Activated T-cell treated with anti-CD3 and anti-CD28 coated beads for 24 hours (primary cell): ENCODE data around the gene NOVA2.
"Not testable (repeated sequence)": the region's sequence is repeated elsewhere in the genome, so short reads cannot be mapped to it uniquely, and the experiment has no call there.

Experiments used
- DNase-seq: peaks from one replicate; pipeline ENCODE4 v3.0.0-alpha.2; 2020; ENCODE audit warnings: low read depth

NOVA2 gene

DNA sequence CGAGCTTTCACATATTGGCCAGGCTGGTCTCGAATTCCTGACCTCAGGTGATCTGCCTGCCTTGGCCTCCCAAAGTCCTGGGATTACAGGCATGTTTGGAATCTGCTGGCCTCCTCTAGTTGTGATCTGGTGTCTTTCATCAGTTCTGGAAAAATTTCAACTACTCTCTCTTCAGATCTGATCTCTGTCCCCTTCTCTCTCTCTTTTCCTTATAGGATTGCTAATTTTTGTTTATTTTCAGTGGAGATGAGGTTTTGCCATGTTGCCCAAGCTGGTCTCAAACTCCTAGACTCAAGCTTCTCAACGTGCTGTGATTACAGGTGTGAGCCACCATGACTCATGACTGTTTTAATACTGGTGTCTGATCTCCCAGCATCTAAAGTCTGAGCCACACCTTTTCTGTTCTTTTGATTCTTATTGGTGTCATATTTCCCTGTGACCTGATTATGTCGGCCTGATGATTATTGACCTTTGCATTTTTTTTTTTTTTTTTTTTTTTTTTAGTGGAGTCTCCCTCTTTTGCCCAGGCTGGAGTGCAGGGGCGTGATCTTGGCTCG lies 48.7 kb downstream of the NOVA2 start:
- no peak for DNase-seq

DNA sequence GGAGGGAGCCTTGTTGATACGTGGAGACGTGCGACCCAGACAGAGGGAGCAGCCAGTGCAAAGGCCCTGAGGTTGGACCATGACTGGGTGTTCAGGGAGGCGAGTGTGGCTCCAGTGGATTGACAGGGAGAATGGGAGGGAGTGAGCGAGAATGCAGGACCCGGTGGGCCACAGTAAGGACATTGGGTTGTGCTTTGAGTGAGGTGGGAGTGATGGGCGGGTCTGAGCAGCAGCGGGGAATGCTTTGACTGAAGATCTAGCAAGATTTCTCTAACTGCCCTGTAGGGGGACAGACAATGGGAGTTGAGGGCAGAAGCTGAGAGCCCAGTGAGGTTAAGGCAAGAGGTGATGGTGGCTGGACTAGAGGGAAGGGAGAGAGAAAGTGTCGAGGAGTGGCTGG lies 51.4 kb downstream of the NOVA2 start:
- DNase-seq = no peak

DNA sequence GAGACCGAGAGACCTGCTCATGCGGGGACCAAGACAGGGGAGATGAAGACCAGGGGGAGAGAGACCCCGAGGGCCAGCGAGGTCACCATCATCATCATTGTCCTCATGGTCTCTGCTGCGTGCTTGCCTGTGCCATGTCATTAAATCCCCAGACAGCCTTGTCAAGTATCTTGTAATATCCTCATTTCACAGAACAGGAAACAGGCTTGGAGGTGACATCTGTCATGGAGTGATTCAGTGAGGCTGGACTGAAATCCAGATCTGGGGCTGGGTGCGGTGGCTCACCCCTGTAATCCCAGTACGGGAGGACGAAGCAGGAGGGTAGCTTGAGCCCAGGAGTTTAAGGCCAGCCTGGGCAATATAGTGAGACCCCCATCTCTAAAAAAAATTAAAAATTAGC lies 53.2 kb downstream of the NOVA2 start:
- no peak for DNase-seq

DNA sequence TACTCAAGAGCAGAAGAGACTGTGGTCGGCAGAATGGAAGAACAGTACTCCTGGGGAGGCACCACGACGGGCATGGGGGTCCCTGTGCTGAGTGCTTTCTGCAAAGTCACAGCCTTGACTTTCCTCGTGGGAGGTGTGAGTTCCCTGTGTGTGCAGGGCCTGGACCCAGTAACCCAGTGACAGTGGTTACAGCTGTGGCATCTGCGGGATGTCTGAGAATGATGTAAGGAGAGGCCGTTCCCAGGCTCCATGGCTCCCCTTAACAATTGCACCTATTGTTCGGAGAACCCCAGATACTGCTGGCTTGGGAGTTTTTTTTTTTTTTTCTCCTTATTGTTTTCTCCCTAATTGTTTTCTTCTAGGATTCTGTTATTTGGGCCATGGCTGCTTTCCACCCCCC lies 54.0 kb downstream of the NOVA2 start:
- no peak for DNase-seq

DNA sequence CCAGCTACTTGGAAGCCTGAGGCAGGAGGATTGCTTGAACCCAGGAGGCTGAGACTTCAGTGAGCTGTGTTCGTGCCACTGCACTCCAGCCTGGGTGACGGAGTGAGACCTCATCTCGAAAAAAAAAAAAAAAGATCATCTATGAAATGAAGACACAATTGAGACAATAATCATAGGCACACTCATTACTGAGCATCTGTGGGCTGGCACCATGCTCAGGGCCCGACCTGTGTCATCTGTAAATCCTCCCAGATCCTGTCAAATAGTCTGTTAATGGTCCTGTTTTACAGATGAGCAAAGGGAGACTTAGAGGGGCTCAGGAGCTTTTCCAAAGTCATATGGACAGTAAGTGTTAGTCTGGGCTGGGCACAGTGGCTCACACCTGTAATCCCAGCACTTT lies 54.9 kb downstream of the NOVA2 start:
- no peak for DNase-seq

DNA sequence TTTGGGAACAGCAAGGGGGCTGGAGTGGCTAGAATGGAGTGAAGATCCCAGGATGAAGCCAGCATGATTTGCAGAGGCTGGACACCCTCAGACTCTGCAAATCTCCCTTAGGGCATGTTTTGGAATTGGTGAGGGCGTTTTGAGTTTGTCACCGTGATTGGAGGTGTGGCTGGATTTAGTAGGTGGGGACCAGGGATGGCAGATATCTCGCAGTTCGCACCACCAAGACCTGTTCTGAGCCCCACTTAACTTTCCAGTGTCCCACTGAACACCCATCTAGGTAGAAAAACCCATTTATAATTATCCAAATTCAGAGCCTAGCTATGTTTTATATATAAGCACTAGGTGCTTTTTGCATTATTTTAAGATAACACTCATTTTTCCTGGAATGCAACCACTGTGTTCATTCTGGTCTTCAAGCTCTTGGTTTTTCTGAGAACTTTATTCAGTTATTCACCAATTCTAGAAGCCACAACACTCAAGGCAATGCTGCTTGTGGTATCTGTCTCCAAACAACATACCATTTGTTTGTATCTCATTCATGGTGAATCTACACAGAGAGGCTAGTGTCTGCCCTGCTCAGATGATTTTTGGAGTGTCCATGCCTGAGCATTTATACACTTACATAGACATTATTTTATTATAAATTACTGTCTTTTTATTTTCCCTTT lies 56.1 kb downstream of the NOVA2 start:
- DNase-seq = no peak

DNA sequence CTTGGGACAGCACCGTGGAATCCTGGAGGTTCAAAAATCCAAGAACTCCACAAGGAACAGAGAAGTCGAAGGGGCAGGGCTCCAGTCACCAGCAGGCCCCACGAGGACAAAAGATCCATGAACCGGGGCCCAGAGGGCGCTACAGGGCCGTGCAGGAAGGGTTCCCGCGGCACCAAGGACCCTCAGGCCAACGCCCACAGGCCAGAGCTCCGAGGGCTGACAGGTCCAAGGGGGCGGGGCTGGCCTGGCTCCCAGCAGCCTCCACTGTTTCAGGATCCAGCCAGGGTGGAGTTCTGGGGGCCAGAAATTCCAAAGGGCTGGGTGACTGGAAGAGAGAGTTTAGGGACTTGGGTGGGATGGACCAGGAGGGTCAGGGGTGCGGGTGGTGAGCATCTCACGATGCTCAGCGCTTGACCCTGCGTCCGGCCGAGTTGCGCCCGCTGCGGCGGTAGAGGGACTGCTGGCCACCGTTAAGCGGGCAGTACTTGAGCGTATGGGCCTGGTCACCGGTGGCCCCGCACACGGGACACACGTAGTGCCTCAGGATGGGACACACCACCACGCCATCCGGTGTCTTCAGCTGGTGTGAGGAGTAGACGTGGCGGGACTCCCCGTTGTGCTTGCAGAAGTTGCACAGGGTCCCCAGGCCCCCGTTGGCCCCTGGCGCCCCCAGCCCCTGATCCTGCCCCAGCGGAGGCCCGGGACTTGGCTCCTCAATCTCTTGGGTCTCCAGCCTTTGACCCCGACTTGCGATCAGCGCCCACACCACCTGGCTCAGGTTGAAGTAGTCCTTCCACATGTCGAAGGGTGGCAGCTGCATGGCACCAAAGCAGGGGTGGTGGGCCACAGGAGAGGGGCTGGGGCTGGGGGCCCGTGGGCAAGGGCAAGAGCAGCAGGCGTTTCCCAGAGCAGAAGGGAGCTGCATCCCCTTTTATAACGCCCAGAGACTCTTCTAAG lies 59.5 kb downstream of the NOVA2 start, which contains the start of gene NANOS2:
NANOS2 (minus strand) TSS at position 905 of the 957 bp plus-strand sequence; CDS start at position 820, 85 bp downstream.
- DNase-seq = no peak

DNA sequence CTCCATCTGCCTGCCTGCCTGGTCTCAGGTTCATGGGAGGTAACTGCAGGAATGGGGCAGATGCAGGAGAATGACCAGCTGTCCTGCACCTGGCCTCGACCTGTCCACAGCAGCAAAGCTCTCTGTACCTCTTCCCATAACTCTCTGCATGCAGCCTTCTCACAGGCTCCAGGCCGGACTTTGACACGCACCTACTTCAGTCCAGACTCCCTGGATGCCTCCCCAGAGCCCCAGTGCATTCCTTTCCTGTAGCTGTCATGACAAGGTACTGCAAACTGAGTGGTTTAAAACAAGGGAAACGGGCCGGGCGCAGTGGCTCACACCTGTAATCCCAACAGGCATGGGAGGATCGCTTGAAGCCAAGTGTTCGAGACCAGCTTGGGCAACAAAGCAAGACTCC lies 62.4 kb downstream of the NOVA2 start:
- DNase-seq = no peak

DNA sequence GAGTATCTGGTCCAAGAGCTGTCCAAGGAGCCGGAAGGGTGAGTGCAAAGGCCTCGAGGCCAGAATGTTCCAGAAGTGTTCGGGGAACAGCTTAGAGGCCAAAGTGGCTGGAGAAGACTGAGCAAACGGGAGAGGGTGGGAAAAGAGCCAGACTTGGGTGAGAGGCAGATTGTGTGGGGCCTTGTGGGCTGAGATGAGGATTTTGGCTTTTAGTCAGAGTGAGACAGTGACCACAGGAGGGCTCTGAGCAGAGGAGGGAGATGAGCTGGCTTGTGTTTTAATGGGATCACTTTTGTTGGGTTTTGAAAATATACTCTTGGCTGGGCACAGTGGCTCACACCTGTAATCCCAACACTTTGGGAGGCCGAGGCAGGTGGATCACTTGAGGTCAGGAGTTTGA lies 64.7 kb downstream of the NOVA2 start:
- DNase-seq = no peak

DNA sequence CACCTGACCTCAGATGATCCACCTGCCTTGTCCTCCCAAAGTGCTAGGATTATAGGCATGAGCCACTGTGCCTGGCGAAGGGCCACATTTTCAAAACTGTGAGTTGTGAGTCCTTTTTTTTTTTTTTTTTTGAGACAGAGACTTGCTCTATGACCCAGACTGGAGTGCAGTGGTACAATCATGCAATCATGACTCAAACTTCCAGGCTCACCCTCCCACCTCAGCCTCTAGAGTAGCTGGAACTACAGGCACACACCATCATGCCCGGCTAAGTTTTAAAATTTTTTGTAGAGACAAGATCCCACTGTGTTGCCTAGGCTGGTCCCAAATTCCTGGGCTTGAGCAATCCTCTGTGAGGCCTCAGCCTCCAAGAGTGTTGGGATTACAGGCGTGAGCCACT lies 67.4 kb downstream of the NOVA2 start:
- DNase-seq = no peak

DNA sequence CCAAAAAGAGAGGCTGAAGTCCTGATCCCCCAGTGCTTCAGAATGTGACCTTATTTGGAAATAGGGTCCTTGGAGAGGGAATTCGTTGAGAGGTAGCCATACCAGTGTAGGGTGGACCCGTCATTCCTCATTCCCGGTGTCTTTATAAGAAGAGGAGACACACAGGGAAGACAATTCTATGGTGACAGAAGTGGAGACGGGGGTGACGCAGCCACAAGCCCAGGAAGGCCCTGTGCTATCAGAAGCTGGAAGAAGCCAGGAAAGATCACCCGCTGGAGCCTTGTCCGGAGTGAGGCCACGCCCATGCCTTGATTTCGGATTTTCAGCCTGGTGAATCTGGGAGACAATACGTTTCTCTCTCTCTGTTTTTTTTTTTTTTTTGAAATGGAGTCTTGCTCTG lies 68.7 kb downstream of the NOVA2 start:
- no peak for DNase-seq

DNA sequence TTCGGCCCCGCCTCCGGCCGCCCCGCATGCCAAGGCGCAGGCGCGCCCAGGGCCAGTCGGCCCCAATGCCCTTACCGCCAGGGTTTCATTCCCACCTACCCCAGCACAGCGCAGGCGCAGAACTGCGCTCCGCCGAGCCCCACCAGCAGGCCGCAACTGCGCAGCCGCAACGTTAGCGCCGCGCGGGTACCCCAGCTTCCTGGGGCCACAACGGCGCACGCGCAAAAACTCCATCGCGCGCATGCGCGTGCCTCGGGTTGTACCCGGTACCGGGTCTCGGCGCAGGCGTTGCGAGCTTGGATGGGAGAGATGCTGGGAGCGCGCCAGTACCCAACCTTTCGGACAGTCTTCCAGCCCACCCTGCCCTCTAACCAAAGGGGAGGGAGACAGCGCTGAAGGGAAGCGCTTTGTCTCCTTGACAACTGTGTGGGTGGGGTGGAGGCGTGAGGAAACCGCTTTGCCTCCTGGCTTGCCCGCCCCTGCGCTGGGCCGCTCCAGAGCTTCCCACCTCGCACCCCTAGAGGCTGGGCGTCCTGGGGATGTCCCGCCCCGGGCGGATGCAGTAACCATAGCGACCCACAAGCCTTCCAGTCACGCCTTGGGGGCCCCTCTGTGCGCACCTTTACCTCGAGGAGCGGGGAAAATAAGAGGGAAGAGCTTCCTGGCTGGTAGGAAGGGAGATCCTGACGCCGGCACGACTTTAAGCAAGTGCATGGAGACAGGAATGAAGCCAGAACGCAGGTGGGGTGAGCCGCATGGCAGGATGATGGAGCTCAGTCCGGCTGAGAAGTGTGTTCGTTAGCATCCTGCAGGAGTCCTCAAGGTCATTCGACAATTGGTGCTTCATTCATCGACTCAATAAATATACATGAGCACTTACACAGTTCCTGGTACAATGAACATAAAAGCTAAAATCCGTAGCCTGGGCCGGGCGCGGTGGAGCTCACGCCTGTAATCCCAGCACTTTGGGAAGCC lies 70.7 kb downstream of the NOVA2 start:
- peak; percentile 100 for DNase-seq

DNA sequence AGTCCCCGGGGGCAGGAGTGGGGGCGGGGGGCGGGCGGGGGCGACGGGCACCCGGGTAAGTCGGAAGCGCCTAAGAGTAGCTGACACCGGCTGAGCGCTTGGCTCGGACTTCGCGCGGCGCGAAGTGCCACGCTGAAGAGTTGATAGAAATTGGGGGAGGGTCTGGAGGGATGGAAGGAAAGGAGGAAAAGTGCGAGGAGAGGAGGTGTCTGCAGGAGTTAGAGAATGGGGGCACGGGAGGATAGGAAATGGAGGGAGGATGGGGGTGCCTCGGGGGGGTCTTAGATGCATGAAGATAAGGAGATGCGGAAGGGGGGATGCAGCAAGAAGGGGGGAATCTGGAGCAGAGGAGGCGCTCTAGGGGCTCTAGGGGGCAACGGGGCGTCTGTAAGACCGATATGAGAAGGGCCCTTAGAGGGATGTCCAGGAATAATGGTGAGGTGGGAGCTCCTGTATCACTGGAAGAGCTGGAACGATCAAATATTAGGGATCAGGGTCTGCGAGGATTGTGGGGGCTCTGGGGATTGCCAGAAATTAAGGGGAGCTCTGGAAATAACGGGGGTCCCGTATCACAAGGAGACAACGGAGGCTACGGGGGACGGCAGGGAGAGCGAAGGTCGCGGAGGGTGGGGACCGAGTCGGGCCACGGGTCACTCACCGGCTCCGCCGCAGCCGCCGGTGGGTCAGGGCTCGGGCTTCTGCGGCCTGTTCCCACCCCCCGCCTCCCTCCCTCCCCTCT lies 71.6 kb downstream of the NOVA2 start, which contains the start of gene MYPOP:
MYPOP (minus strand) TSS at position 702 of the 739 bp plus-strand sequence. CDS start 840 bp downstream, outside the sequence.
- DNase-seq = no peak

DNA sequence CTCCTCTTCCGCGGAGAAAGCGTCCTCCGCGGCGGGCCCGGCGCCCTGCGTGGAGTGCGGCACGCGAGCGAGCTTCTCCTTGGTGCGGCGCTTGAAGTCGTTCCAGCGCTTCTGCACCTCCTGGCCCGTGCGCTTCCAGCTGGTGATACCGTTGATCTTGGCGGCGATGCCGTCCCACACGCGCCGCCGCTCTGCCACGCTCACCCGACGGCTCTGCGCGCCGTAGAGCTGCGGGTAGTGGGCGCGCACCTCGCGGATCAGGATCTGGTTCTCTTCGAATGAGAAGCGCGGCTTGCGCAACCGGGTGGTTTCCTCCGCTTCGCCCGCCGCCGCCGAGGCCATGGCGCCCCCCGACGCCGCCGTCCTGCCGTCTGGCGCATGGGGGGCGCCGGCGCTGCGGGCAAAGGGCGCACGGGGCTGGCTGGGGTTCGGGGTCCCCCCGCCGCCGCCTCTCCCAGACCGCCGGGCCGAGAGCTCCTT lies 72.2 kb downstream of the NOVA2 start:
- DNase-seq = no peak

DNA sequence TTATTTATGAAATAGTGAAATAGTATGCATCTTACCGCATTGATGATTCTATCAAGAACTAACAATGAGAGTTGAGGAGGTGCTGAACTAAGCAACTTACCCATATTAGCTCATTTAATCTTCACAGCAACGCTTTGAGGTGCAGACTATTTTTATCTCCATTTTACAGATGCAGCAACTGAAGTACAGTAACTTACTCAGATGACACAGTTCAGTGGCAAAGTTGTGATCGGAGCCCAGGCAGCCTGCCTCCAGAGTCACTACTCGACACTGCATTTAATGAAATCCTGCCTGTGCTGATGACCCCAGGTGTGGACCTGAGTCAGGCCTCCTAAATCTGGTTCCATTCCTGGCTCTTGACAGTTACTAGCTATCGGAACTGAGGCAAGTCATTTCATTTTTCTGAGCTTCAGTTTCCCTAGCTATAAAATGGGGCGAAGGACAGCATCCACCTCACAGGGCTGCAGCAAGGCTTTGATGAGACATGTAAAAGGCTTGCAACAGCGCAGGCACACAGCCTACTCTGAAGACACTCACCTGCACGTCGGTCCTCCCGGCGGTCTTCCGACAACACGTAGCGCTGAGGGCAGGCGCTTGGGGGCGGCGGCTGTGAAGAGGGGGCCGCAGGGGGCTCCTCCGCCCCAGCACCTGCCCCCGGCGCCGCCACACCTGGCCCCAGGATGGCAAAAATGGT lies 72.8 kb downstream of the NOVA2 start:
- no peak for DNase-seq

DNA sequence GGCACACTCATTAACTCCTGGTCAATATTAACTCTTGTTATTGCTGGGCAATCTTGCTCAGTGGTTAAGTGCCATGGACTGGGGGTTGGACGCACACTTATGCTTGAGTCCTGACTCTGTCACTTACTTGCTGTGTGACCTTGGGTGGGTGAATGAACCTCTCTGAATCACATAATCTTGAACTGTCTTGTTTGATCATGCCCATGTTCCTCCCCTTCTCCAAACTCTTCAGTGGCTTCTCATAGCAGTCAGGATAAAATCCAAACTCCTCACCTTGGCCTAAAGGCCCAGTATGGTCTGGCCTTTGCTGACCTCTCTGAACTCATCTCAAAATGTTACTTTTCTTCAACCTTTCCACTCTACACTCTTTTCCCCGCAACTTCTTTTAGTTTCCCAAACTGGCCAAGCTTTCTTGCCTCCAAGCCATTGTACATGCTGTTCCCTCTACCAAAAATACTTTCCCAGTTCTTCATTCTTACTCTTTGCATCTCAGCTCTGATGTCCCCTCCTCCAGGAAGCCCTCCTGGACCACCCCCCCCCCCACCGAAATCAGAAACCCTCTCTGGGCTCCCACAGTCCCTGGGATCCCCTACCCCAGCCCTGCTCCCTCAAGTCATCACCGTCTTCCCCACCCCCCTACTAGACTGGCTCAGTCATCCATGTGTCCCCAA lies 73.6 kb downstream of the NOVA2 start:
- no peak for DNase-seq

DNA sequence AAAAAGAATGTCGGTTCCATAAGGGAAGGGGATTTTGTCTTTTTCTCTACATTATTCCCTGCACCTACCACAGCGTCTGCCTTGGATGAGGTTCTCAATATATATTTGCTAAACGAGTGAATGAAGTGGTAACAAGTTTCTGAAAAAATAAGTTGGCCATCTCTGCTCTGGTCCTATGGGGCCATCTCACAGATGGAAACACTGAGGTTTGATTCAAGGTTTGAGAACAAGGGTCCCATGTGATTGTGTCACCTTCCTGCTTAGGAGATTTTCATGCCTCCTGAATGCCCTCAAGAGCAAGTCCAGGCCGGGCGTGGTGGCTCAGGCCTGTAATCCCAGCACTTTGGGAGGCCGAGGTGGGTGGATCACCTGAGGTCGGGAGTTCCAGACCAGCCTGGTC lies 74.4 kb downstream of the NOVA2 start:
- no peak for DNase-seq

DNA sequence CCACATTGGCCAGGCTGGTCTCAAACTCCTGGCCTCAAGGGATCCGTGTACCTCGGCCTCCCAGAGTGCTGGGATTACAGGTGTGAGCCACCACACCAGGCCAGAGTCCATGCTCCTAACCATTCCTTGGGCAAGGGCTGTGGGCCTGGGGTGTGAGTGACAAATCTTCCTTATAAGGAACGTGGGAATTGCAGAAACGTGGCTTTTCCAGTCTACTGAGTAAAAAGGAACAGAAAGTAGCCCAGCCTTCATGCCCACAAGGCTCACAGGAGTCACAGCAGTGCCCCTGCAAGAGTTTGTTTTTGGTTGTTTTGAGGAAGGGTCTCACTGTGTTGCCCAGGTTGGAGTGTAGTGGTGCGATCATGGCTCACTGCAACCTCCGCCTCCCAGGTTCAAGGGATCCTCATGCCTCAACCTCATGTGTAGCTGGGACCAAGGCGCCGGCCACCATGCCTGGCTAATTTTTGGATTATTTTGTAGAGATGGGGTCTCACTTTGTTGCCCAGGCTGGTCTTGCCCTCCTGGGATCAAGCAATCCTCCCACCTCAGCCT lies 76.3 kb downstream of the NOVA2 start:
- DNase-seq = no peak

DNA sequence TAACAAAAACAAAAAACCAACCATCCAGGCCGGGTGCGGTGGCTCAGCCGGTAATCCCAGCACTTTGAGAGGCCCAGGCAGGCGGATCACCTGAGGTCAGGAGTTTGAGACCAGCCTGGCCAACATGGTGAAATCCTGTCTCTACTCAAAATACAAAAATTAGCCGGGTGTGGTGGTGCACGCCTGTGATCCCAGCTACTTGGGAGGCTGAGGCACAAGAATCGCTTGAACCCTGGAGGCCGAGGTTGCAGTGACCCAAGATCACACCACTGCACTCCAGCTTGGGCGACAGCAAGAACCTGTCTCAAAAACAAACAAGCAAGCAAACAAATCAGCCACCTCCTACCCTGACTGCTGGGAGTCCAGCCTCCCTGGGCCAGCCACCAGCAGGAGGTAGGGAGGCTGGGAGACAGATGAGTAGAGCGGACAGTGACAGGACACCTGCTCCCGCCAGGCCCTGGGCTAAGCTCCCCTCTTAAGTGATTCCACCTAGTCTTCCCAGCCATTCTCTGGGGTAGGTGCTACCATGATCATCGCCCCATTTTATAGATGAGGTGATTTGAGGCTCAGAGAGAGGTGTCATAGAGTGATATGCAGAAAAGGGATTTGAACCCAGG lies 77.6 kb downstream of the NOVA2 start:
- DNase-seq = not testable (repeated sequence)
